Chondrocyte (in vitro differentiated cells): ENCODE data around the gene POU2F1. TPM values are rescaled to one million over a fixed set of nuclear protein-coding genes. Genes with fewer than 3 reads are reported as not detected.
A peak's percentile ranks its signal among the peaks of the same experiment; 100 is the strongest.

Experiments used
- DNase-seq: peaks from one replicate; pipeline ENCODE4 v3.0.0; 2021; ENCODE audit warnings: mixed read lengths, low spot score
- H3K27ac Mint-ChIP-seq: one replicate; pipeline ENCODE4 v1.8.0; 2021; ENCODE audit warnings: mild to moderate bottlenecking, moderate library complexity, mixed read lengths; ENCODE audit not compliant: unreplicated experiment
- H3K27me3 Mint-ChIP-seq: 2 replicates; pipeline ENCODE4 v1.8.0; 2021; ENCODE audit warnings: low read depth, mixed read lengths
- H3K36me3 Mint-ChIP-seq: 2 replicates; pipeline ENCODE4 v1.8.0; 2021; ENCODE audit warnings: low read depth, mixed read lengths
- H3K4me1 Mint-ChIP-seq: 2 replicates; pipeline ENCODE4 v1.8.0; 2021; ENCODE audit warnings: low read depth, mild to moderate bottlenecking, mixed read lengths
- H3K4me3 Mint-ChIP-seq: one replicate; pipeline ENCODE4 v1.8.0; 2021; ENCODE audit warnings: mild to moderate bottlenecking, moderate library complexity, mixed read lengths; ENCODE audit not compliant: unreplicated experiment
- H3K9me3 Mint-ChIP-seq: 2 replicates; pipeline ENCODE4 v1.8.0; 2021; ENCODE audit warnings: low read depth, mixed read lengths
- CTCF ChIP-seq: fragments of 200-600 bp; sonication (generic); IDR thresholded peaks from 2 replicates; pipeline ENCODE4 v1.5.0; 2021; ENCODE audit warnings: antibody characterized with exemption, mild to moderate bottlenecking, moderate library complexity
- total RNA-seq: library from RNA; stranded (reverse); gene quantifications from 3 replicates; pipeline ENCODE4 v1.2.1, GENCODE V29; 2021

POU2F1 gene
- total RNA-seq, 1 donor from 2014 or later: 13.2 TPM

GRCh38 chr1:167375949-167376348 lies 155.3 kb downstream of the POU2F1 start:
- H3K27me3 Mint-ChIP-seq: no peaks in the 10 kb centered on the region
- H3K27ac Mint-ChIP-seq: no peak overlapping the region
- no peak for DNase-seq
- no peaks in the 10 kb centered on the region for H3K9me3 Mint-ChIP-seq
- H3K4me1 Mint-ChIP-seq: no peaks in the 10 kb centered on the region
- peaks cover 9% of the 10 kb centered on the region for H3K36me3 Mint-ChIP-seq
- TF ChIP-seq CTCF: no peak
- no peak overlapping the region for H3K4me3 Mint-ChIP-seq

- H3K36me3 Mint-ChIP-seq: peaks cover 29% of the 10 kb centered on the region
- no peak overlapping the region for H3K4me3 Mint-ChIP-seq
- TF ChIP-seq CTCF: no peak
- H3K27ac Mint-ChIP-seq: no peak overlapping the region
- H3K27me3 Mint-ChIP-seq: no peaks in the 10 kb centered on the region
- no peaks in the 10 kb centered on the region for H3K4me1 Mint-ChIP-seq
- no peak for DNase-seq
- H3K9me3 Mint-ChIP-seq: no peaks in the 10 kb centered on the region
Observed at GRCh38 chr1:167387251-167387910, 166.7 kb downstream of the POU2F1 start.

- H3K27ac Mint-ChIP-seq: no peak overlapping the region
- no peak for DNase-seq
- H3K9me3 Mint-ChIP-seq: no peaks in the 10 kb centered on the region
- H3K4me1 Mint-ChIP-seq: no peaks in the 10 kb centered on the region
- TF ChIP-seq CTCF: no peak
- no peaks in the 10 kb centered on the region for H3K27me3 Mint-ChIP-seq
- no peak overlapping the region for H3K4me3 Mint-ChIP-seq
- peaks cover 27% of the 10 kb centered on the region for H3K36me3 Mint-ChIP-seq
Observed at GRCh38 chr1:167388976-167389375, 168.3 kb downstream of the POU2F1 start.

GRCh38 chr1:167392200-167392696 lies 171.6 kb downstream of the POU2F1 start:
- Mint-ChIP-seq H3K27ac (peak overlapping the region; percentile 32), H3K4me3 (no peak overlapping the region), H3K9me3 (no peaks in the 10 kb centered on the region), H3K36me3 (peaks cover 11% of the 10 kb centered on the region), H3K4me1 (no peaks in the 10 kb centered on the region), H3K27me3 (no peaks in the 10 kb centered on the region)
- TF ChIP-seq CTCF: no peak
- no peak for DNase-seq

GRCh38 chr1:167400359-167400953 lies 179.8 kb downstream of the POU2F1 start:
- no peaks in the 10 kb centered on the region for H3K27me3 Mint-ChIP-seq
- peaks cover 8% of the 10 kb centered on the region for H3K4me1 Mint-ChIP-seq
- TF ChIP-seq CTCF: no peak

More at GRCh38 chr1:167400359-167400953, 179.8 kb downstream of the POU2F1 start:
- Mint-ChIP-seq H3K27ac (no peak overlapping the region), H3K4me3 (no peak overlapping the region), H3K36me3 (peaks cover 10% of the 10 kb centered on the region), H3K9me3 (no peaks in the 10 kb centered on the region)
- DNase-seq: no peak
